Suprapubic skin (tissue), 4 donors: ENCODE measurements around the gene ZNF302. TPM values are rescaled to one million over a fixed set of nuclear protein-coding genes. Genes with fewer than 3 reads are reported as not detected.

Source experiments
- DNase-seq, 2 donors: peaks; one replicate each; pipeline ENCODE4 v3.0.0-alpha.2; 2019; ENCODE audit warnings: low spot score in 2 of 2
- H3K27ac ChIP-seq: fragments of 200-600 bp; sonication (generic); one replicate; pipeline ENCODE4 v1.5.1; 2019
- H3K27me3 ChIP-seq: fragments of 200-600 bp; sonication (generic); one replicate; pipeline ENCODE4 v1.5.1; 2019
- H3K36me3 ChIP-seq: fragments of 200-600 bp; sonication (generic); one replicate; pipeline ENCODE4 v1.5.1; 2019
- H3K4me1 ChIP-seq: fragments of 200-600 bp; sonication (generic); one replicate; pipeline ENCODE4 v1.5.1; 2019
- H3K4me3 ChIP-seq: fragments of 200-600 bp; sonication (generic); one replicate; pipeline ENCODE4 v1.5.1; 2019; ENCODE audit warnings: mild to moderate bottlenecking
- H3K9me3 ChIP-seq: fragments of 200-600 bp; sonication (generic); one replicate; pipeline ENCODE4 v1.5.1; 2019
- CTCF ChIP-seq, 2 donors: fragments of 200-600 bp in 1 of 2; fragments of 450-650 bp in 1 of 2; sonication (generic) in 1 of 2; IDR thresholded peaks; one replicate each; pipeline ENCODE4 v1.5.1; 2016 to 2019; ENCODE audit warnings: antibody characterized with exemption in 2 of 2, mild to moderate bottlenecking in 1 of 2, moderate library complexity in 1 of 2
- EP300 ChIP-seq: sonication (generic); formaldehyde crosslinking; IDR thresholded peaks from one replicate; pipeline ENCODE4 v1.6.1; 2017; ENCODE audit warnings: antibody characterized with exemption
- POLR2A ChIP-seq, 2 donors: fragments of 450-650 bp; IDR thresholded peaks; one replicate each; pipeline ENCODE4 v1.6.1; 2017; ENCODE audit warnings: antibody characterized with exemption in 2 of 2, mild to moderate bottlenecking in 2 of 2, moderate library complexity in 2 of 2
- POLR2AphosphoS5 ChIP-seq, 3 donors: sonication (generic); formaldehyde crosslinking; IDR thresholded peaks; one replicate each; pipeline ENCODE4 v1.6.1; 2017; ENCODE audit warnings: antibody characterized with exemption in 3 of 3
- WGBS: methylation state at CpG from one replicate; pipeline ENCODE4 v1.1.5; 2018; 5-methylcytosine and 5-hydroxymethylcytosine counted together
- total RNA-seq, 4 donors: library from RNA; depleted of rRNA; stranded (reverse); fragments of >200 nt; gene quantifications; one replicate each; pipeline ENCODE4 v1.1.0, GENCODE V29; 2016

Gene ZNF302
- total RNA-seq: 10 to 100 TPM in 3 of 4 donors, 1 to 10 TPM in 1; 9.8 to 33.8 (median 21.4) TPM

GRCh38 chr19:34677386-34678084 is at the start of gene ZNF302:
Gene ZNF302, plus strand, starts transcription at chr19:34677678. Its CDS starts 1,127 bp downstream, at chr19:34678805.
- Histone ChIP-seq H3K27me3 (no peaks in the 10 kb centered on the region), H3K9me3 (peaks cover 10% of the 10 kb centered on the region), H3K36me3 (peaks cover 41% of the 10 kb centered on the region), H3K27ac (peak within 1 kb of the TSS; percentile 95), H3K4me3 (peak within 1 kb of the TSS; percentile 66), H3K4me1 (peaks cover 13% of the 10 kb centered on the region)
- peak; percentile 49 to 90 for TF ChIP-seq POLR2A (IDR thresholded peaks at IDR 0.05)
- TF ChIP-seq CTCF (IDR thresholded peaks at IDR 0.05): no peak
- no peak for TF ChIP-seq EP300
- TF ChIP-seq POLR2AphosphoS5 (IDR thresholded peaks at IDR 0.05): peak in 2 of 3 donors; percentile 39 to 44
- 0% methylated on average over 28 of the region's 74 CpGs for WGBS
- DNase-seq: peak; percentile 98

GRCh38 chr19:34633802-34634201 is 43.7 kb upstream of the ZNF302 start:
- no peaks in the 10 kb centered on the region for H3K27me3 ChIP-seq
- no peak for TF ChIP-seq CTCF (IDR thresholded peaks at IDR 0.05)
- no peak for DNase-seq
- 98% methylated on average over 2 of the region's 2 CpGs for WGBS
- H3K4me1 ChIP-seq: no peaks in the 10 kb centered on the region
- H3K4me3 ChIP-seq: no peak overlapping the region
- H3K36me3 ChIP-seq: no peaks in the 10 kb centered on the region
- H3K9me3 ChIP-seq: peaks cover 13% of the 10 kb centered on the region
- H3K27ac ChIP-seq: no peak overlapping the region

- Histone ChIP-seq H3K27me3 (no peaks in the 10 kb centered on the region), H3K9me3 (peaks cover 10% of the 10 kb centered on the region), H3K4me3 (no peak overlapping the region), H3K27ac (no peak overlapping the region), H3K36me3 (no peaks in the 10 kb centered on the region), H3K4me1 (no peaks in the 10 kb centered on the region)
- TF ChIP-seq POLR2A (IDR thresholded peaks at IDR 0.05) (no peak), CTCF (IDR thresholded peaks at IDR 0.05) (peak; percentile 33 to 59)
- DNase-seq: no peak
- 24% methylated on average over 4 of the region's 4 CpGs for WGBS
These were observed 37.9 kb upstream of the ZNF302 start for GRCh38 chr19:34639491-34640085.

GRCh38 chr19:34642241-34642640 is 35.2 kb upstream of the ZNF302 start:
- no peak for DNase-seq
- Histone ChIP-seq H3K27me3 (no peaks in the 10 kb centered on the region), H3K27ac (no peak overlapping the region), H3K4me1 (no peaks in the 10 kb centered on the region), H3K9me3 (no peaks in the 10 kb centered on the region), H3K4me3 (no peak overlapping the region), H3K36me3 (no peaks in the 10 kb centered on the region)
- 86% methylated on average over 4 of the region's 4 CpGs for WGBS
- no peak for TF ChIP-seq POLR2A (IDR thresholded peaks at IDR 0.05)
- TF ChIP-seq EP300: no peak
- TF ChIP-seq POLR2AphosphoS5 (IDR thresholded peaks at IDR 0.05): no peak
- no peak for TF ChIP-seq CTCF (IDR thresholded peaks at IDR 0.05)

GRCh38 chr19:34644991-34645461 is 32.5 kb upstream of the ZNF302 start:
- H3K9me3 ChIP-seq: no peaks in the 10 kb centered on the region
- WGBS: 61% methylated on average over 6 of the region's 10 CpGs
- no peak overlapping the region for H3K27ac ChIP-seq
- H3K4me1 ChIP-seq: no peaks in the 10 kb centered on the region
- H3K4me3 ChIP-seq: no peak overlapping the region
- H3K36me3 ChIP-seq: no peaks in the 10 kb centered on the region
- TF ChIP-seq POLR2AphosphoS5 (IDR thresholded peaks at IDR 0.05): no peak
- TF ChIP-seq CTCF (IDR thresholded peaks at IDR 0.05): no peak
- TF ChIP-seq EP300: no peak
- no peak for TF ChIP-seq POLR2A (IDR thresholded peaks at IDR 0.05)
- H3K27me3 ChIP-seq: no peaks in the 10 kb centered on the region
- DNase-seq: no peak
